ENCODE data around the gene PIMREG. TPM values are rescaled to one million over a fixed set of nuclear protein-coding genes. Genes with fewer than 3 reads are reported as not detected.

Gene PIMREG
- polyA plus RNA-seq, 1 donor (not counting 4 experiments of a cell fraction or from before 2014, with no cell fraction given): 7.5 TPM

DNA sequence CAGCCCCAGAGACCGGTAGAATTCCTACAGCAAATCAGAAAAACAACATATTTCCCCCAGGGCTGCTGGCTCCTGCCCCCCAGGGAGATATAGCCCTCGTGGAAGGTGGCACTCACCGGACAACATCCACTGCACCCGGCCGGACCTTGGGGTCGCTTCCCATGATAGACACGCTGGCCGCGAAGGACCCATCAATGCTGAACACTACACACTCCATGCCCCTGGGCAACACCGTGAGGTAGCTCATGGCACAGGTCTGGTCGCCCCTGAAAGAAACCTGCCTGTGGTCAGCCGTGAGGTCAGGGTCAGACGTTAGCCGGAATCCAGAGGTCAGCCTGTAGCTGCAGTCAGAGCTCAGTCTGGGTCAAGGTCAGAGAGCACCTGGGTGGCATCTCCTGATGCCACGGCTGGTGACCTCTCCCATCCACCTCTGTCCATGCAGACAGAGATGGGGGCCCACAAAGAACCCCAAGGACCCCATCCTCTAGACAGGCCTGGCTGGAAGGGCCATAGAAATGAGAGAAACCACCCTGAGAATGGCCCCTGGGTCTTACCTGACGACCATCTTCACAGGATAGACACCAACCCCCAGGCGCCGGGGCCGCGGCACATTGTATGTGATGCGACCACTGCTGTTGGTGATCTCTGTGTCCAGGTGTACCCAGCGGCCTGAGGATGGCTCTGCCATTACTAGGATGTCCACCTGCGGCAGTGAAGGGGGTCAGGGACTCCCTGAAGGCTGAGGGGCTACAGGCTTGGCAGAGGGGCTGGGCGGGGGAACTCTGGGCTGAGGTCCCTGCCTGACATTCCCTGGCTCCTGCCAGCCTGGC, 19.6 kb downstream of the PIMREG start:
- Histone ChIP-seq H3K79me2 (ENCODE audit: control insufficient read depth, insufficient read depth, low read length) (no peaks in the 10 kb centered on the region), H4K20me1 (ENCODE audit: control insufficient read depth, extremely low read depth, insufficient read depth, low read length) (no peaks in the 10 kb centered on the region), H2AFZ (ENCODE audit: control insufficient read depth, low read length) (no peak overlapping the region), H3K27me3 (ENCODE audit: control insufficient read depth, extremely low read depth, insufficient read depth, low read length) (no peaks in the 10 kb centered on the region), H3K27ac (ENCODE audit: control insufficient read depth, insufficient read depth, low read length) (no peak overlapping the region), H3K4me3 (ENCODE audit: control insufficient read depth in 2 of 3, extremely low read depth in 1 of 3, insufficient read depth in 2 of 3, low read depth in 1 of 3, low read length in 3 of 3) (no peak overlapping the region), H3K9me3 (ENCODE audit: control insufficient read depth, low read depth, low read length) (no peaks in the 10 kb centered on the region), H3K4me2 (ENCODE audit: control insufficient read depth, extremely low read depth, insufficient read depth, low read depth, low read length) (no peak overlapping the region), H3K9ac (ENCODE audit: control insufficient read depth, extremely low read depth, insufficient read depth, low read length) (no peak overlapping the region), H3K9me1 (ENCODE audit: control insufficient read depth, extremely low read depth, insufficient read depth, low read length) (no peaks in the 10 kb centered on the region), H3K36me3 (ENCODE audit: control insufficient read depth in 2 of 2, extremely low read depth in 1 of 2, insufficient read depth in 2 of 2, low read length in 2 of 2) (peaks cover 0 to 8% of the 10 kb centered on the region in 2 experiments), H3K4me1 (ENCODE audit: control insufficient read depth, extremely low read depth, insufficient read depth, low read length) (no peaks in the 10 kb centered on the region)
- dilution Hi-C loops (cut with MboI; ENCODE audit: extremely low pct_ligation_motif_present, low sequenced_read_pairs): no loop called here
- DNase-seq (ENCODE audit: low read depth, low spot score) (no peak), FAIRE-seq (no peak)
- no peak for TF ChIP-seq EZH2 (IDR thresholded peaks at IDR 0.05; ENCODE audit: low read length)
- TF ChIP-seq, protein P1, sequence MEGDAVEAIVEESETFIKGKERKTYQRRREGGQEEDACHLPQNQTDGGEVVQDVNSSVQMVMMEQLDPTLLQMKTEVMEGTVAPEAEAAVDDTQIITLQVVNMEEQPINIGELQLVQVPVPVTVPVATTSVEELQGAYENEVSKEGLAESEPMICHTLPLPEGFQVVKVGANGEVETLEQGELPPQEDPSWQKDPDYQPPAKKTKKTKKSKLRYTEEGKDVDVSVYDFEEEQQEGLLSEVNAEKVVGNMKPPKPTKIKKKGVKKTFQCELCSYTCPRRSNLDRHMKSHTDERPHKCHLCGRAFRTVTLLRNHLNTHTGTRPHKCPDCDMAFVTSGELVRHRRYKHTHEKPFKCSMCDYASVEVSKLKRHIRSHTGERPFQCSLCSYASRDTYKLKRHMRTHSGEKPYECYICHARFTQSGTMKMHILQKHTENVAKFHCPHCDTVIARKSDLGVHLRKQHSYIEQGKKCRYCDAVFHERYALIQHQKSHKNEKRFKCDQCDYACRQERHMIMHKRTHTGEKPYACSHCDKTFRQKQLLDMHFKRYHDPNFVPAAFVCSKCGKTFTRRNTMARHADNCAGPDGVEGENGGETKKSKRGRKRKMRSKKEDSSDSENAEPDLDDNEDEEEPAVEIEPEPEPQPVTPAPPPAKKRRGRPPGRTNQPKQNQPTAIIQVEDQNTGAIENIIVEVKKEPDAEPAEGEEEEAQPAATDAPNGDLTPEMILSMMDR (optimal IDR thresholded peaks at IDR 0.05 in 1 of 3, IDR thresholded peaks at IDR 0.05 in 1 of 3, conservative IDR thresholded peaks at IDR 0.05 in 1 of 3; ENCODE audit: extremely low read depth in 1 of 3, insufficient read depth in 2 of 3, low read length in 3 of 3): no peak

DNA sequence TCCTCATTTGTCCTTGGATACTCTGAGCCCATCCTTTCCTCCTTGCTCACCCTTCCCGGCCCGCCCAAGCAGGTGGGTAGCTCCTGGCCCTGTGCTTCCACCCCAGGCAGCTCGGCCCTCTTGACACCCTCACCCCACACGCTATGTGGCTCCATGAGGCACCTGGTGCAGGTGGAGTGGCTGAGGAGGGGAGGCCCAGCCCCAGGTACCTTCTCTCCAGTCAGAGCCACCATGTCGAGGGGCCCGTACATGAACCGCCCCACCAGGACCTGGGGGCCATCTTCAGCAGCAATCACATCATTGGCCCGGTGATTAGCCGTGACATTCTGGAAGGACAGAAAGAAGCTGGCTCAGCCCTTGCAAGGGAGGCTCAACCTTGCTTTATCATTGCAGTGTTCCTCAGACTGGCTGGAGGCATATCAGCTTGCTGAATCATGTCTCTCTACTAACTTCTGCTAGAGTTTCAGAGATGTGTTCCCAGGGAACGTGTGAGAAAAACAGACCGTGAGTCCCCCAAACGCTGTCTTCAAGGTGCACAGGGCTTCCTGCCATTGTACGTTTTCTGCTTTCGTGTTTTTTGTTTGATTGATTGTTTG, 20.3 kb downstream of the PIMREG start:
- dilution Hi-C loops (cut with MboI; ENCODE audit: extremely low pct_ligation_motif_present, low sequenced_read_pairs): no loop called here
- Histone ChIP-seq H3K9me3 (ENCODE audit: control insufficient read depth, low read depth, low read length) (no peaks in the 10 kb centered on the region), H3K27ac (ENCODE audit: control insufficient read depth, insufficient read depth, low read length) (no peak overlapping the region), H3K4me3 (ENCODE audit: control insufficient read depth in 2 of 3, extremely low read depth in 1 of 3, insufficient read depth in 2 of 3, low read depth in 1 of 3, low read length in 3 of 3) (no peak overlapping the region), H3K4me2 (ENCODE audit: control insufficient read depth, extremely low read depth, insufficient read depth, low read depth, low read length) (no peak overlapping the region), H3K79me2 (ENCODE audit: control insufficient read depth, insufficient read depth, low read length) (no peaks in the 10 kb centered on the region), H2AFZ (ENCODE audit: control insufficient read depth, low read length) (no peak overlapping the region), H3K9me1 (ENCODE audit: control insufficient read depth, extremely low read depth, insufficient read depth, low read length) (no peaks in the 10 kb centered on the region), H3K4me1 (ENCODE audit: control insufficient read depth, extremely low read depth, insufficient read depth, low read length) (no peaks in the 10 kb centered on the region), H3K36me3 (ENCODE audit: control insufficient read depth in 2 of 2, extremely low read depth in 1 of 2, insufficient read depth in 2 of 2, low read length in 2 of 2) (peaks cover 0 to 8% of the 10 kb centered on the region in 2 experiments), H3K9ac (ENCODE audit: control insufficient read depth, extremely low read depth, insufficient read depth, low read length) (no peak overlapping the region), H4K20me1 (ENCODE audit: control insufficient read depth, extremely low read depth, insufficient read depth, low read length) (no peaks in the 10 kb centered on the region), H3K27me3 (ENCODE audit: control insufficient read depth, extremely low read depth, insufficient read depth, low read length) (no peaks in the 10 kb centered on the region)
- DNase-seq (ENCODE audit: low read depth, low spot score): no peak
- FAIRE-seq: no peak
- TF ChIP-seq, protein P1 (optimal IDR thresholded peaks at IDR 0.05 in 1 of 3, IDR thresholded peaks at IDR 0.05 in 1 of 3, conservative IDR thresholded peaks at IDR 0.05 in 1 of 3; ENCODE audit: extremely low read depth in 1 of 3, insufficient read depth in 2 of 3, low read length in 3 of 3): no peak
- no peak for TF ChIP-seq EZH2 (IDR thresholded peaks at IDR 0.05; ENCODE audit: low read length)
